ENCODE results near the gene ALPG. TPM values are rescaled to one million over a fixed set of nuclear protein-coding genes. Genes with fewer than 3 reads are reported as not detected.

Gene ALPG
- total and polyA plus RNA-seq, 9 of the 15 experiments (the other 6 are each of a cell fraction or from before 2014, with no cell fraction given): not detected

DNA sequence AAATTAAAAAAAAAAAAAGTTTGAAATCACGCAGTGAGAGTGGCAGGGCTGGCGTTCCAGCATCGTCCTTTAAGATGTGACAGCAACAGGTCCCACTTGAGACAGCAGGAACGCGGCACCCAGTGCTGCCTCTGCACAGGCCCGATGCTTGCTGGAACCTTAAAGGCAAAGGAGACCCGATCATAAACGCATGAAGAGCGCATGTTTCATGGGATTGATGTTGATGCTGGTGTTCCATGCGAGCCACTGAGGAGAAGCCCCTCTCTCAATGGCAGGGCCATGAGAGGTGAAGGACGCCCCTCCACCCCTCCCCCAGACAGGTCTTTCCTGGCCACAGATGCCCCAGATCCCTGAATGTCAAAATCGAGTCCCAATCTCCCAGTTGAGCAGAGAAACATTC lies 31.4 kb downstream of the ALPG start:
- no peaks in the 10 kb centered on the region for H3K9me3 ChIP-seq (replicated peaks; ENCODE audit: control insufficient read depth, insufficient read depth, low read depth, low read length)
- intact Hi-C loops (cut with micrococcal nuclease): loop anchor here (10.0 kb wide), 1 partner anchor 293 kb away; no protein-coding TSS in a partner anchor
- H2AFZ ChIP-seq (ENCODE audit: low read depth, low read length): no peak overlapping the region
- WGBS (ENCODE audit: insufficient coverage, low coverage, missing lambda C conversion rate): 1% methylated on average over 12 of the region's 12 CpGs
- no peak for ATAC-seq
- H3K9me1 ChIP-seq (ENCODE audit: control insufficient read depth, insufficient read depth, low read length): no peaks in the 10 kb centered on the region
- TF ChIP-seq ZNF764 (CRISPR knock-in tag; IDR thresholded peaks at IDR 0.05; ENCODE audit: low read depth) (no peak), MEF2D (tag; conservative IDR thresholded peaks at IDR 0.05; ENCODE audit: low read depth) (no peak), ZNF146 (CRISPR knock-in tag; IDR thresholded peaks at IDR 0.05; ENCODE audit: unreplicated experiment) (no peak), ZNF76 (CRISPR knock-in tag; IDR thresholded peaks at IDR 0.05; ENCODE audit: borderline replicate concordance) (no peak), CREM (IDR thresholded peaks at IDR 0.05; ENCODE audit: low read depth) (no peak), ZNF41 (CRISPR knock-in tag; conservative IDR thresholded peaks at IDR 0.05) (no peak), HSF4 (CRISPR knock-in tag; IDR thresholded peaks at IDR 0.05; ENCODE audit: borderline replicate concordance) (no peak), SMAD4 (CRISPR knock-in tag; conservative IDR thresholded peaks at IDR 0.05) (no peak), GABPB2 (CRISPR knock-in tag; conservative IDR thresholded peaks at IDR 0.05) (no peak), NCOA1 (IDR thresholded peaks at IDR 0.05; ENCODE audit: low read depth) (no peak), HDAC8 (tag; IDR thresholded peaks at IDR 0.05) (no peak), KHSRP (IDR thresholded peaks at IDR 0.05) (no peak), ZBTB8A (IDR thresholded peaks at IDR 0.05; ENCODE audit: partially characterized antibody) (no peak)
- TF ChIP-seq, protein P1, sequence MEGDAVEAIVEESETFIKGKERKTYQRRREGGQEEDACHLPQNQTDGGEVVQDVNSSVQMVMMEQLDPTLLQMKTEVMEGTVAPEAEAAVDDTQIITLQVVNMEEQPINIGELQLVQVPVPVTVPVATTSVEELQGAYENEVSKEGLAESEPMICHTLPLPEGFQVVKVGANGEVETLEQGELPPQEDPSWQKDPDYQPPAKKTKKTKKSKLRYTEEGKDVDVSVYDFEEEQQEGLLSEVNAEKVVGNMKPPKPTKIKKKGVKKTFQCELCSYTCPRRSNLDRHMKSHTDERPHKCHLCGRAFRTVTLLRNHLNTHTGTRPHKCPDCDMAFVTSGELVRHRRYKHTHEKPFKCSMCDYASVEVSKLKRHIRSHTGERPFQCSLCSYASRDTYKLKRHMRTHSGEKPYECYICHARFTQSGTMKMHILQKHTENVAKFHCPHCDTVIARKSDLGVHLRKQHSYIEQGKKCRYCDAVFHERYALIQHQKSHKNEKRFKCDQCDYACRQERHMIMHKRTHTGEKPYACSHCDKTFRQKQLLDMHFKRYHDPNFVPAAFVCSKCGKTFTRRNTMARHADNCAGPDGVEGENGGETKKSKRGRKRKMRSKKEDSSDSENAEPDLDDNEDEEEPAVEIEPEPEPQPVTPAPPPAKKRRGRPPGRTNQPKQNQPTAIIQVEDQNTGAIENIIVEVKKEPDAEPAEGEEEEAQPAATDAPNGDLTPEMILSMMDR (IDR thresholded peaks at IDR 0.05 in 2 of 3, conservative IDR thresholded peaks at IDR 0.05 in 1 of 3; ENCODE audit: insufficient read depth in 2 of 3, low read depth in 1 of 3, low read length in 3 of 3): no peak
- TF ChIP-seq, protein P2, sequence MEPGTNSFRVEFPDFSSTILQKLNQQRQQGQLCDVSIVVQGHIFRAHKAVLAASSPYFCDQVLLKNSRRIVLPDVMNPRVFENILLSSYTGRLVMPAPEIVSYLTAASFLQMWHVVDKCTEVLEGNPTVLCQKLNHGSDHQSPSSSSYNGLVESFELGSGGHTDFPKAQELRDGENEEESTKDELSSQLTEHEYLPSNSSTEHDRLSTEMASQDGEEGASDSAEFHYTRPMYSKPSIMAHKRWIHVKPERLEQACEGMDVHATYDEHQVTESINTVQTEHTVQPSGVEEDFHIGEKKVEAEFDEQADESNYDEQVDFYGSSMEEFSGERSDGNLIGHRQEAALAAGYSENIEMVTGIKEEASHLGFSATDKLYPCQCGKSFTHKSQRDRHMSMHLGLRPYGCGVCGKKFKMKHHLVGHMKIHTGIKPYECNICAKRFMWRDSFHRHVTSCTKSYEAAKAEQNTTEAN (CRISPR knock-in tag; IDR thresholded peaks at IDR 0.05): no peak
- TF ChIP-seq, protein P3, sequence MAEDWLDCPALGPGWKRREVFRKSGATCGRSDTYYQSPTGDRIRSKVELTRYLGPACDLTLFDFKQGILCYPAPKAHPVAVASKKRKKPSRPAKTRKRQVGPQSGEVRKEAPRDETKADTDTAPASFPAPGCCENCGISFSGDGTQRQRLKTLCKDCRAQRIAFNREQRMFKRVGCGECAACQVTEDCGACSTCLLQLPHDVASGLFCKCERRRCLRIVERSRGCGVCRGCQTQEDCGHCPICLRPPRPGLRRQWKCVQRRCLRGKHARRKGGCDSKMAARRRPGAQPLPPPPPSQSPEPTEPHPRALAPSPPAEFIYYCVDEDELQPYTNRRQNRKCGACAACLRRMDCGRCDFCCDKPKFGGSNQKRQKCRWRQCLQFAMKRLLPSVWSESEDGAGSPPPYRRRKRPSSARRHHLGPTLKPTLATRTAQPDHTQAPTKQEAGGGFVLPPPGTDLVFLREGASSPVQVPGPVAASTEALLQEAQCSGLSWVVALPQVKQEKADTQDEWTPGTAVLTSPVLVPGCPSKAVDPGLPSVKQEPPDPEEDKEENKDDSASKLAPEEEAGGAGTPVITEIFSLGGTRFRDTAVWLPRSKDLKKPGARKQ (CRISPR knock-in tag; IDR thresholded peaks at IDR 0.05): no peak
- TF ChIP-seq, protein P4, sequence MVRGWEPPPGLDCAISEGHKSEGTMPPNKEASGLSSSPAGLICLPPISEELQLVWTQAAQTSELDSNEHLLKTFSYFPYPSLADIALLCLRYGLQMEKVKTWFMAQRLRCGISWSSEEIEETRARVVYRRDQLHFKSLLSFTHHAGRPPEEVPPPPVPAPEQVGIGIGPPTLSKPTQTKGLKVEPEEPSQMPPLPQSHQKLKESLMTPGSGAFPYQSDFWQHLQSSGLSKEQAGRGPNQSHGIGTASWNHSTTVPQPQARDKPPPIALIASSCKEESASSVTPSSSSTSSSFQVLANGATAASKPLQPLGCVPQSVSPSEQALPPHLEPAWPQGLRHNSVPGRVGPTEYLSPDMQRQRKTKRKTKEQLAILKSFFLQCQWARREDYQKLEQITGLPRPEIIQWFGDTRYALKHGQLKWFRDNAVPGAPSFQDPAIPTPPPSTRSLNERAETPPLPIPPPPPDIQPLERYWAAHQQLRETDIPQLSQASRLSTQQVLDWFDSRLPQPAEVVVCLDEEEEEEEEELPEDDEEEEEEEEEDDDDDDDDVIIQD (CRISPR knock-in tag; IDR thresholded peaks at IDR 0.05): no peak
- no peak overlapping the region for H3K4me3 ChIP-seq
- no peak for FAIRE-seq
- H4K20me1 ChIP-seq (replicated peaks; ENCODE audit: control insufficient read depth, insufficient read depth, low read length): 0 out of 2 replicates have a peak, but pooled peaks cover 3% of the 10 kb centered on the region
- BruUV-seq (replicated peaks): no TSS peak
- H3K9ac ChIP-seq (ENCODE audit: insufficient read depth in 1 of 2, low read depth in 2 of 2, low read length in 2 of 2): no peak overlapping the region
- peaks cover 0 to 38% of the 10 kb centered on the region in 2 experiments; a peak in 3 of 5 replicates for H3K27me3 ChIP-seq (ENCODE audit: control insufficient read depth in 2 of 2, insufficient read depth in 2 of 2, low read length in 2 of 2)
- POLR2A ChIA-PET: no interaction called here
- CTCF ChIA-PET (ENCODE audit: low intra/inter-chr PET ratio): no interaction called here
- no peaks in the 10 kb centered on the region for H3K79me2 ChIP-seq (ENCODE audit: control insufficient read depth, insufficient read depth, low read length)
- no peak overlapping the region for H3K27ac ChIP-seq (ENCODE audit: extremely low read depth, low read depth, low read length)
- in situ Hi-C loops (cut with MboI): loop anchor here (5.0 kb wide), 1 partner anchor 111 kb away; no protein-coding TSS in a partner anchor
- no peak overlapping the region for H3K4me2 ChIP-seq (ENCODE audit: insufficient read depth, low read length)
- no peaks in the 10 kb centered on the region; a peak in 2 of 5 replicates for H3K4me1 ChIP-seq (replicated peaks in 1 of 2; ENCODE audit: control insufficient read depth in 2 of 2, insufficient read depth in 2 of 2, low read length in 2 of 2)
- no peak for DNase-seq (ENCODE audit: extremely low read depth in 1 of 4, low spot score in 3 of 4)
- H3K36me3 ChIP-seq (ENCODE audit: control insufficient read depth, insufficient read depth, low read length): no peaks in the 10 kb centered on the region
